ENCODE measurements around the gene SUN5. TPM values are rescaled to one million over a fixed set of nuclear protein-coding genes. Genes with fewer than 3 reads are reported as not detected.

The SUN5 gene
- total RNA-seq, 4 donors from 2014 or later, result not detected

- Histone ChIP-seq H3K27ac (no peak overlapping the region), H3K9me3 (no peaks in the 10 kb centered on the region), H3K4me1 (peaks cover 0 to 4% of the 10 kb centered on the region in 2 donors), H3K36me3 (no peaks in the 10 kb centered on the region), H3K27me3 (no peaks in the 10 kb centered on the region), H3K4me3 (replicated peaks in 1 of 3) (no peak overlapping the region)
- 83 to 88% methylated on average over 8 to 10 of the region's 13 CpGs for WGBS, 2 donors
- no peak for DNase-seq
- TF ChIP-seq, protein P1, sequence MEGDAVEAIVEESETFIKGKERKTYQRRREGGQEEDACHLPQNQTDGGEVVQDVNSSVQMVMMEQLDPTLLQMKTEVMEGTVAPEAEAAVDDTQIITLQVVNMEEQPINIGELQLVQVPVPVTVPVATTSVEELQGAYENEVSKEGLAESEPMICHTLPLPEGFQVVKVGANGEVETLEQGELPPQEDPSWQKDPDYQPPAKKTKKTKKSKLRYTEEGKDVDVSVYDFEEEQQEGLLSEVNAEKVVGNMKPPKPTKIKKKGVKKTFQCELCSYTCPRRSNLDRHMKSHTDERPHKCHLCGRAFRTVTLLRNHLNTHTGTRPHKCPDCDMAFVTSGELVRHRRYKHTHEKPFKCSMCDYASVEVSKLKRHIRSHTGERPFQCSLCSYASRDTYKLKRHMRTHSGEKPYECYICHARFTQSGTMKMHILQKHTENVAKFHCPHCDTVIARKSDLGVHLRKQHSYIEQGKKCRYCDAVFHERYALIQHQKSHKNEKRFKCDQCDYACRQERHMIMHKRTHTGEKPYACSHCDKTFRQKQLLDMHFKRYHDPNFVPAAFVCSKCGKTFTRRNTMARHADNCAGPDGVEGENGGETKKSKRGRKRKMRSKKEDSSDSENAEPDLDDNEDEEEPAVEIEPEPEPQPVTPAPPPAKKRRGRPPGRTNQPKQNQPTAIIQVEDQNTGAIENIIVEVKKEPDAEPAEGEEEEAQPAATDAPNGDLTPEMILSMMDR (IDR thresholded peaks at IDR 0.05), result no peak
- TF ChIP-seq POLR2A (IDR thresholded peaks at IDR 0.05), result no peak
- intact Hi-C loops (cut with DNase I), result no loop called here
Measured at GRCh38 chr20:32969356-32970114, 34.7 kb downstream of the SUN5 start.

DNA sequence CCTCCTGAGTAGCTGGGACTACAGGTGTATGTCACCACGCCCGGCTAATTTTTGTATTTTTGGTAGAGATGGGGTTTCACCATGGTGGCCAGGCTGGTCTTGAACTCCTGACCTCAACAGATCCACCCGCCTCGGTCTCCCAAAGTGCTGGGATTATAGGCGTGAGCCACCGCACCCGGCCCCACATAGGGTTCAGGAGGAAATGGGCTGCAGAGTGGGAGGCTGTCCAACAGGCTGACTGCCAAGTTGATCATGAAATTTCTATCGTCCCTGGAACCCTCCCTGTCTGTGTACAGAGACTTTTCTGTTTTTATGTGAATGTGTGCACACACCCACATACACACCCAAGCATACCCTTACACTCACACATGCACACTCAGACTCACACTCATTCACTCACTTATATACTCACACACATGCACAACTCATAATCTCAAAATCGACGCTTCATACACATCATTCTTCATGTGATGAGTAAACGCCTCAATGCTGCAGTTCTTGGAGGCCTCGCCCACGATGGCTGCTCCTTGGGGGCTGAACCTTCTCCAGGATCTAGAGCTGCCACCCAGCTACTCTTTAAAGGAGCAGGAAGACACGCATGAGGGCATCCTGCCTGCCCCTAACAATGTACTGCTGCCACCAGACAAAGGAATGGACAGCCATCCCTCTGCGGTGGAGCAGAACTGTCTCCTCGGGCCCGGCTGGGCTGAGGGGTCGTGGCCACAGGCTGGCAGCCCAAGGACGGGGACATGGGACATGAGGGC is 35.6 kb downstream of the SUN5 start:
- intact Hi-C loops (cut with DNase I), result no loop called here
- Histone ChIP-seq H3K36me3 (no peaks in the 10 kb centered on the region), H3K27me3 (no peaks in the 10 kb centered on the region), H3K27ac (no peak overlapping the region), H3K4me3 (replicated peaks in 1 of 3) (no peak overlapping the region), H3K9me3 (no peaks in the 10 kb centered on the region), H3K4me1 (peaks cover 0 to 4% of the 10 kb centered on the region in 2 donors)
- DNase-seq, result no peak
- no peak for TF ChIP-seq POLR2A (IDR thresholded peaks at IDR 0.05)
- TF ChIP-seq, protein P1 (IDR thresholded peaks at IDR 0.05), result no peak
- WGBS, 2 donors, result 57 to 59% methylated on average over 18 of the region's 19 CpGs

DNA sequence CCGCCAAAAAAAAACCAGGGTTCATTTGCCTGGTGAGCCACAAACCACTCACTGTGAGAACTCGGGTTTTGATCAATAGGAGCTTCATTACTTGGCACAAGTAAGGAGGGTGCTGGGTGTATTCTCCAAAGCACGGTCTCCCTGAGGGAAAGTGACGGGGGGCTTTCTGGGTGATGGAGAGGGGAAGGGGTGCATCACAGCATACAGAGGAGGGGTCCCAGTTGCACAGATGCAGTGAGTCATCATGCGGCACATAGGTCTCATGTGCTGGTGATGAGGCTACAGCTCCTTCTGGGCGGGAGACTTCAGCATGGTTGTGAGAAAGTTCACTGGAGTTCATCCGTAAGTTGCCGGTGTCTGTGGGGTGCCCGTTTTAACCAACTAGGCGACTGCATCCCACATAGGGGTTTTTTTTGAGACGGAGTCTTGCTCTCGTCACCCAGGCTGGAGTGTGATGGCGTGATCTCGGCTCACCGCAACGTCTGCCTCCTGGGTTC is 36.2 kb downstream of the SUN5 start:
- no peak overlapping the region for H3K4me3 ChIP-seq (replicated peaks in 1 of 3)
- H3K27me3 ChIP-seq, result no peaks in the 10 kb centered on the region
- no peak for TF ChIP-seq POLR2A (IDR thresholded peaks at IDR 0.05)
- TF ChIP-seq, protein P1 (IDR thresholded peaks at IDR 0.05), result no peak
- H3K36me3 ChIP-seq, result no peaks in the 10 kb centered on the region
- WGBS, 2 donors, result 88 to 92% methylated on average over 16 of the region's 16 CpGs
- no peaks in the 10 kb centered on the region for H3K9me3 ChIP-seq
- H3K27ac ChIP-seq, result no peak overlapping the region
- intact Hi-C loops (cut with DNase I), result no loop called here
- DNase-seq, result no peak
- H3K4me1 ChIP-seq, result peaks cover 0 to 4% of the 10 kb centered on the region in 2 donors

DNA sequence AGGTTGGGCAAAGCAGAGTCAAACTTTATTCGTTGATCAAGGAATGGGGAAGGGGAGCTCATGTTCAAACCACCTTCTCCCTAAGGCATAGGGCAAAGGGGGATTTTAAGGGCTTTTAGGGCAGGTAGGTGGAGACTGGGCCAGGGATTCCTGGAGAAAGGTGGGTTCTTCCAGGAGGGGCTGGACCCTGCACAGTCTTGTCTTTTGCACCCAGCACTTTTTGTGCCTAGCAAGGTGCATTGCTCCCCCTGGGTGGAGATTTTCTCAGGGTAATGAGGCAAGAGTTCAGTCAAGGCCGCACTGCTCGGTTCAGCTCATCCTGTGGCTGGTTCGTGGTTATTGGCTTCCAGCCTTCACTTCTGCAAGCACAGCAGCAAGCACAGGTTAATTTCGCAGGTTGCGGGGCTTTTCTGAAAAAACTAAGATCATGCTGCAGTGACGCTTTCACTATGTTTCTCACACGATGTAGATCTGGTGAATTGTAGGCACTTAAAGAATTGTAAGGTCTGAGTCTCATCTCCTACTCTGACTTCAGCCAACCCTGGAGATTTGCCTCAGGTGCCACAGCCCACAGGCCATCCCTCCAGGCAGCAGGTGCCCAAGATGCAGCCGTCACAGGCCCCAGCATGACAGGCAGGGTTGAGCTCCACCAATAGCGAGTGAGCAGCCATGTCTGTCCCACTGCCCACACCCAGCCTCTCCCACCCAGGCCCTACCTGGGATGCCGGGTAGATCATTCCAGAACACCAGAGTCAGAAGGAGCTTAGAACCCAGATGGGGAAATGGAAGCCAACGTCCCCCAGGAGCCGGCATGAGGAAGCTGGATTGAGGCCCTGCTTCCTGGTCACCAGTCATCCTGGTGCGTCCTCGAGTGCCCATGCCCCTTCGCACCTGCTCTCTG is 37.1 kb downstream of the SUN5 start:
- Histone ChIP-seq H3K36me3 (no peaks in the 10 kb centered on the region), H3K27ac (no peak overlapping the region), H3K9me3 (no peaks in the 10 kb centered on the region), H3K4me1 (peaks cover 0 to 4% of the 10 kb centered on the region in 2 donors), H3K4me3 (replicated peaks in 1 of 3) (no peak overlapping the region), H3K27me3 (no peaks in the 10 kb centered on the region)
- 78 to 82% methylated on average over 14 to 16 of the region's 16 CpGs for WGBS, 2 donors
- intact Hi-C loops (cut with DNase I), result no loop called here
- DNase-seq, result no peak
- TF ChIP-seq, protein P1 (IDR thresholded peaks at IDR 0.05), result no peak
- TF ChIP-seq POLR2A (IDR thresholded peaks at IDR 0.05), result no peak
